ENCODE measurements around the gene RNF115.
A peak's percentile ranks its signal among the peaks of the same experiment; 100 is the strongest.
"Not testable (repeated sequence)": the region's sequence is repeated elsewhere in the genome, so short reads cannot be mapped to it uniquely, and the experiment has no call there.

Gene RNF115

GRCh38 chr1:145823565-145824498, at the start of gene RNF115, which contains the start of gene POLR3C:
TSS of gene RNF115 (minus strand) at chr1:145824095. CDS start at chr1:145823873, 222 bp downstream.
TSS of gene POLR3C (plus strand) at chr1:145824200. CDS start at chr1:145825777, 1,577 bp downstream.
- peak; percentile 83 for DNase-seq

- DNase-seq: peak; percentile 46
These were observed 48.4 kb upstream of the RNF115 start for GRCh38 chr1:145871994-145872924.

- no peak for DNase-seq
These were observed 44.3 kb upstream of the RNF115 start for GRCh38 chr1:145868232-145868631.

- DNase-seq: no peak
These were observed 39.6 kb upstream of the RNF115 start for GRCh38 chr1:145863282-145864018.

GRCh38 chr1:145859491-145860023, 35.7 kb upstream of the RNF115 start:
- DNase-seq: peak; percentile 67

GRCh38 chr1:145858901-145859490, 35.1 kb upstream of the RNF115 start, which contains the start of gene PIAS3:
TSS of gene PIAS3 (minus strand) at chr1:145859081. CDS start at chr1:145858990, 91 bp downstream.
- DNase-seq: peak; percentile 81

GRCh38 chr1:145858238-145858900, 34.5 kb upstream of the RNF115 start:
- no peak for DNase-seq

DNA sequence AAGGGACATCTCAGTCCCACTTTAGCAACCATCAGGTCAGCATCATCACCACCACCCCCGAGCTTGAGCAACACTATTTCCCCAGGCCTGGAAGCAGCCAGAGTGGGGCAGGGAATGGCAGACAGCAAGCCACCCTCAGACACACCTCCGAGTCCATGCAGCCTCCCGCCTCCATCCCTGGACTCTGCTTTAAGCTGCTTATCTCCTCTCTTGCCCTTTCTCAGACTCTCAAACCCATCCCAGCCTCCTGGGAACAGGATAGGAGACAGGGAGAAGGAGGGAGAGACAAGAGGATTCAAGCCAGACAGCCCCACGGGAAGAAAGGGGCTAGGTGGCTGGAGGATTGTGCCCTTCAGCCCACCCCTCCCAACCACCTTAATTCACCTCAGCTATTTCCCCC, 33.3 kb upstream of the RNF115 start:
- no peak for DNase-seq

DNA sequence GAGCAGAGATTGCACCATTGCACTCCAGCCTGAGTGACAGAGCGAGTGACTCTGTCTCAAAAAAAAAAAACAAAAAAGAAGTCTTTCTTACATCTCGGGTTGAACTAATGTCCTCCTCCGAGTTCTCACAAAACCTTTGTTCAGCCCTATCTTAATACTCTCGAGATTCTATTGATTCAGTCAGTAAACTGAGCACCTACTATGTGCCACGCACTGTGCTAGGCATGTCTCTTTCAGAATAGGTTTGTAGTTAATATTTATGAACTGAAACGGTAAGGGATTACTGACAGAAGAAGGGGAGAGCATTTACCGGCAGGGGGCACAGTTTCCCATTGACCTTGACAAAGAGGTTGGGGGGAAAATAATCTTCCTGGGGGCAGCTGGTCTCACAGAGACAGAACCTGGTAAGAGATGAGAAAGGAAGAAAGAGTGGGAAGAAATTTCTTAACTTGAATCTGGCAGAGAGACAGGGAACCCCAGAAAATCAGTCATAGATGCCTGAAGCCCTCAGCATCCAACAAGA, 31.6 kb upstream of the RNF115 start:
- no peak for DNase-seq

DNA sequence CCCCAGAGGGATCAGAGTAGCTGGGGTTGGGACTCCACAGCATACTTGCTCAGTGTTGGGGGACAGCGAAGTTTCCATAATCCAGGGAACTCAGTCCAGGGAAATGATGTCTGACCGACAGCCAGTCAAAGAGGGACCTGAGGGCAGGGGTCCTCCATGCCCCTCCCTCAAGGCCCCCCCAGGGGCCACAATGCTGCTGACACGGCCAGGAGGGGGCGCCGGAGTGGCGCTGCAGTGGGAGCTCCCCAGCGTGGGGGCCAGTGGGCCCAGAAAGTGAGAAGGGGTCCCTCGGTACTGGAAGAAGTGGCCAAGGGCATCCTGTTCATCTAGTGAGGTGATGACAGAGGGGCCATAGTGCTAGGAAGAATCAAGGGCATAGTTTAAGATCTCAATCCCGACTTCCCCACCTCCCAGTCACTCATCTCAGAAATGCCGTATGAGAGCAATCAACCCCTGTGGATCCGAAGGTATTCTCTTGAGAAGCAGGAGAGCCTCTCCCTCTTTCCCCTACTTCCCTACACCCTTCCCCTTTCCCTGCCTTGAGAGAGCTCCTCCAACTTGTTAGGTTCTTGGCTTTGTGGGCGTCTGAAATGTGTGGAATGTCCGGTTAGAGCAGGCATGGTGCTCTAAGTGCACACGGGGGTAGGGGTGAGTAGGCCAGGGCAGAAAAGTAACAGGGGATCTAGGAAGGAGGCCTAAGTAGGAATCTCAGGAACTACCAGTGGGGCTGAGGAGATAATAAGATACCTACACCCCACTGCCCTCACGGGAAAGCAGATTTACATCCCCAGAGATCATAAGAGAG, 25.7 kb upstream of the RNF115 start:
- no peak for DNase-seq

- DNase-seq: no peak
These were observed 23.9 kb upstream of the RNF115 start for GRCh38 chr1:145847827-145848226.

DNA sequence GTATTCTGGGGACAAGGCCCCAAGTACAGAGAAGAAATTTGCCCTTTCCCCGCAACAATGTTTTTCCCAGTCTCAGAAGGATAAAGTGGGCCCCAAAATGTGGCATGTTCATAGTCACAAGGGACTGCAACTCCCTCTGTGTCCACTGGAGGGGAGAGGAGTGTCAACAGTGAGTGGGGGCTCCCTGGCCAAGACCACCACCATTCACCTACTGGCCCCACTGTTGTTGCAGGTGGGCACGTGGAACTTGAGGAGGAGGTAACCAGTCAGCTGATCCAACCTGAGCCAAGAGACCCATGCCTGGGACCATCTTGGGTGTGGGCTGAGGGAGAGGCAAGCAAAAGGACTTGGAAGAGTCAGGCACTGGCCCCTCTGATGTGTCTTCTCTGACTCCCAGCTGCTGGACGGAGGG, 22.3 kb upstream of the RNF115 start:
- no peak for DNase-seq

- DNase-seq: peak; percentile 53
These were observed 21.7 kb upstream of the RNF115 start, which contains the start of gene NUDT17 for GRCh38 chr1:145845514-145846161. TSS of gene NUDT17 (plus strand) at chr1:145845630. CDS start at chr1:145845641, 11 bp downstream.

- peak; percentile 53 for DNase-seq
These were observed 21.2 kb upstream of the RNF115 start for GRCh38 chr1:145845144-145845513.

DNA sequence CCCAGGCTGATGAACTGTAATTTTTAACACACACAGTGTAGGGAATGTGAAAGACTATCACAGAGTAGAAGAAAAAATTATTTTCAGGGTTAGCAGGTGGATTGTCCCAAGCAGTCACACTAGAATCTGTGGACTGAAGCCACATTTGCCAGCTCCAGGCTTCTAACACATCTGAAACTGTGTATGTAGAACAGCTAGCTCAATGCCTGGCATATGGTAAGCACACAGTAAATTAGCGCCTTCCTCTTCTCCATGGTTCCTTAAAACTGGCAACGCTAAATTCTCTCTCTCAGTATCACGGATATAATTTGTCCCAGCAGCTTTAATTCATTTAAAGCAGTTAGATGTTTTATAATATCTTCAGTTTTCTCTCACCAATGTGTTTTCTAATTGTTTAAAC, 19.1 kb upstream of the RNF115 start:
- DNase-seq: no peak

- no peak for DNase-seq
These were observed 13.8 kb upstream of the RNF115 start for GRCh38 chr1:145837656-145838055.

DNA sequence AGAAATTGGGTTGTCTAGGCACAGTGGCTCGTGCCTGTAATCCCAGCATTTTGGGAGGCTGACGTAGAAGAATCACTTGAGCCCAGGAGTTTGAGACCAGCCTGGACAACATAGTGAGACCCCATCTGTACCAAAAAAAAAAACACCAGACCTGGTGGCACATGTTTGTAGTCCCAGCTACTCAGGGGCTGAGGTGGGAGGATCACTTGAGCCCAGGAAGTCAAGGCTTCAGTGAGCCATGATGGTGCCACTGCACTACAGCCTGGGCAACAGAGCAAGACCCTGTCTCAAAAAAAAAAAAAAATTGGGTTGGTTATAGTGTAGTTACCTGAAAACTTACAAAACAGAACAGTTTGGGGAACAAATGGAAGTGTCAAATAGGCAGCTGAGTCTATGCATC, 6.9 kb upstream of the RNF115 start:
- DNase-seq: not testable (repeated sequence)

- no peak for DNase-seq
These were observed 4.6 kb upstream of the RNF115 start for GRCh38 chr1:145828367-145829026.

DNA sequence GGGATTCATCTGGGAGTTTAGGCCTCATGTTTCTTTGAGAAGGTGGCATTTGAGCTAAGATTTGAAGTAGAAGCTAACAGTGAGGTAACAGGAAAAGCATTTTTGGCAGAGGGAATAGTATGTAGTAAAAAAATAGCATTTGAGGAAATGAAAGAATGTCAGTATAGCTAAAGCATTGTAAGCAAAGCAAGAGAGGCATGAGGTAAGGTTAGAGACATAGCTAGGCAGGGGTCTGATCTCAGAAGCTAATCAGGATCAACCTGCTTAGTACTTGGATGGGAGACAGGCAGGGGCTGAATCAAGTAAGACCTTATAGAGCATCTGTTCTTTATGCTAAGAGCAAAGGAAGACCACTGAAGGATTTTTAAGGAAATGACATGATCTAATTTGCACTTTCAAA, 4.1 kb upstream of the RNF115 start:
- no peak for DNase-seq
